Uterus (tissue), 2 donors: ENCODE data around the gene OTUD5.

Experiments
- CTCF ChIP-seq, 4 experiments: fragments of 200-600 bp in 2 of 4; fragments of 450-650 bp in 2 of 4; sonication (generic) in 2 of 4; IDR thresholded peaks; one replicate each; pipeline ENCODE4 v1.5.1; 2016 to 2019; ENCODE audit warnings: antibody characterized with exemption in 4 of 4, mild to moderate bottlenecking in 2 of 4, moderate library complexity in 1 of 4
- POLR2A ChIP-seq, 2 donors: fragments of 450-650 bp; IDR thresholded peaks; one replicate each; pipeline ENCODE4 v1.6.1; 2016; ENCODE audit warnings: antibody characterized with exemption in 2 of 2, mild to moderate bottlenecking in 1 of 2, moderate library complexity in 1 of 2

GRCh38 chrX:48975541-48975940 lies 18.1 kb upstream of the OTUD5 start:
- TF ChIP-seq CTCF (IDR thresholded peaks at IDR 0.05) (no peak), POLR2A (IDR thresholded peaks at IDR 0.05) (no peak)
